Activated CD4-positive, alpha-beta T cell treated with anti-CD3 and anti-CD28 coated beads for 4 hours (primary cell): Measurements from ENCODE around the gene ARHGEF26.

ENCODE experiments used
- DNase-seq, 2 donors: peaks; one replicate each; pipeline ENCODE4 v3.0.0-alpha.2; 2020

The ARHGEF26 gene

GRCh38 chr3:154115332-154115731, 5.9 kb upstream of the ARHGEF26 start:
- DNase-seq = no peak

- DNase-seq = no peak
Measured at GRCh38 chr3:154119951-154120350, 1.2 kb upstream of the ARHGEF26 start.

GRCh38 chr3:154121701-154122551, 736 bp downstream of the ARHGEF26 start:
- no peak for DNase-seq

GRCh38 chr3:154122552-154122911, 1.3 kb downstream of the ARHGEF26 start:
- DNase-seq = no peak

GRCh38 chr3:154122912-154123559, 1.8 kb downstream of the ARHGEF26 start:
- no peak for DNase-seq

- DNase-seq = no peak
Measured at GRCh38 chr3:154123906-154124305, 2.7 kb downstream of the ARHGEF26 start.

GRCh38 chr3:154125378-154126030, 4.3 kb downstream of the ARHGEF26 start:
- DNase-seq = no peak

GRCh38 chr3:154126651-154127050, 5.5 kb downstream of the ARHGEF26 start:
- DNase-seq = no peak

GRCh38 chr3:154129625-154130024, 8.4 kb downstream of the ARHGEF26 start:
- no peak for DNase-seq

GRCh38 chr3:154130540-154130939, 9.3 kb downstream of the ARHGEF26 start:
- no peak for DNase-seq

- DNase-seq = no peak
Measured at GRCh38 chr3:154131830-154132229, 10.6 kb downstream of the ARHGEF26 start.

- DNase-seq = no peak
Measured at GRCh38 chr3:154132777-154133375, 11.7 kb downstream of the ARHGEF26 start.

GRCh38 chr3:154135511-154136173, 14.5 kb downstream of the ARHGEF26 start:
- no peak for DNase-seq

GRCh38 chr3:154137036-154137435, 15.8 kb downstream of the ARHGEF26 start:
- DNase-seq = no peak

GRCh38 chr3:154139996-154140436, 18.8 kb downstream of the ARHGEF26 start:
- no peak for DNase-seq

GRCh38 chr3:154142608-154143007, 21.4 kb downstream of the ARHGEF26 start:
- DNase-seq = no peak

- no peak for DNase-seq
Measured at GRCh38 chr3:154143873-154144272, 22.7 kb downstream of the ARHGEF26 start.

GRCh38 chr3:154144825-154145465, 23.8 kb downstream of the ARHGEF26 start:
- DNase-seq = no peak

GRCh38 chr3:154148541-154148940, 27.4 kb downstream of the ARHGEF26 start:
- DNase-seq = no peak

GRCh38 chr3:154149286-154149685, 28.1 kb downstream of the ARHGEF26 start:
- DNase-seq = no peak

- DNase-seq = no peak
Measured at GRCh38 chr3:154151969-154152368, 30.8 kb downstream of the ARHGEF26 start.

- DNase-seq = no peak
Measured at GRCh38 chr3:154152741-154153140, 31.6 kb downstream of the ARHGEF26 start.
